CD14-positive monocyte (primary cell): ENCODE results near the gene CRY1. TPM values are rescaled to one million over a fixed set of nuclear protein-coding genes. Genes with fewer than 3 reads are reported as not detected.

Experiments used
- DNase-seq, 3 donors: peaks; one replicate each; pipeline ENCODE4 v3.0.0-alpha.2; 2011 to 2022
- H2AFZ ChIP-seq: 2 replicates; pipeline ENCODE4 v1.6.0; 2012; ENCODE audit warnings: mild to moderate bottlenecking, low read depth, low read length, inconsistent platforms; ENCODE audit not compliant: insufficient read depth, poor library complexity, severe bottlenecking
- H3K27ac ChIP-seq, 2 donors: 1 replicate in 1 of 2; 2 replicates in 1 of 2; pipeline ENCODE4 v1.5.1; 2012 to 2013; ENCODE audit warnings: low read length in 2 of 2, control low read depth in 1 of 2, inconsistent platforms in 1 of 2, low read depth in 1 of 2, mild to moderate bottlenecking in 1 of 2
- H3K27me3 ChIP-seq, 2 donors: one replicate each; pipeline versions ENCODE4 v1.6.0 to v1.6.1; 2011 to 2013; ENCODE audit warnings: low read length in 2 of 2; ENCODE audit not compliant: control insufficient read depth in 2 of 2, insufficient read depth in 2 of 2
- H3K36me3 ChIP-seq, 2 donors: replicated peaks in 1 of 2; 1 replicate in 1 of 2; 2 replicates in 1 of 2; pipeline versions ENCODE4 v1.5.1 to v1.6.1; 2012 to 2013; ENCODE audit warnings: low read length in 2 of 2, control low read depth in 1 of 2, inconsistent platforms in 1 of 2, mild to moderate bottlenecking in 1 of 2; ENCODE audit not compliant: insufficient read depth in 2 of 2, control insufficient read depth in 1 of 2
- H3K4me1 ChIP-seq, 2 donors: 1 replicate in 1 of 2; 2 replicates in 1 of 2; pipeline versions ENCODE4 v1.5.1 to v1.6.1; 2012 to 2013; ENCODE audit warnings: low read length in 2 of 2, control low read depth in 1 of 2, inconsistent platforms in 1 of 2, mild to moderate bottlenecking in 1 of 2, moderate library complexity in 1 of 2; ENCODE audit not compliant: insufficient read depth in 2 of 2, control insufficient read depth in 1 of 2
- H3K4me2 ChIP-seq: replicated peaks from 2 replicates; pipeline ENCODE3; 2012; ENCODE audit warnings: low read length, moderate library complexity, mild to moderate bottlenecking; ENCODE audit not compliant: poor library complexity, severe bottlenecking; ENCODE audit errors: extremely low read depth
- H3K4me3 ChIP-seq, 3 experiments: fragments of 200-600 bp in 1 of 3; sonication (generic) in 1 of 3; replicated peaks in 1 of 3; 1 replicate in 2 of 3; 2 replicates in 1 of 3; pipeline ENCODE4 v1.5.1; 2011 to 2013; ENCODE audit warnings: low read length in 3 of 3, mild to moderate bottlenecking in 3 of 3, control low read depth in 2 of 3, low read depth in 2 of 3, inconsistent platforms in 1 of 3, moderate library complexity in 1 of 3
- H3K79me2 ChIP-seq: 2 replicates; pipeline ENCODE4 v1.6.0; 2012; ENCODE audit warnings: mild to moderate bottlenecking, control low read depth, inconsistent platforms, low read length, moderate library complexity; ENCODE audit not compliant: insufficient read depth
- H3K9ac ChIP-seq: 2 replicates; pipeline ENCODE4 v1.6.0; 2017; ENCODE audit warnings: low read length, mild to moderate bottlenecking; ENCODE audit not compliant: insufficient read depth, poor library complexity, severe bottlenecking
- H3K9me3 ChIP-seq, 2 donors: replicated peaks in 1 of 2; 1 replicate in 1 of 2; 2 replicates in 1 of 2; pipeline versions ENCODE4 v1.5.1 to v1.6.1; 2012 to 2013; ENCODE audit warnings: low read length in 2 of 2, control low read depth in 1 of 2; ENCODE audit not compliant: control insufficient read depth in 1 of 2, insufficient read depth in 1 of 2
- H4K20me1 ChIP-seq: 2 replicates; pipeline ENCODE4 v1.6.0; 2012; ENCODE audit warnings: mild to moderate bottlenecking, low read length, control low read depth, moderate library complexity; ENCODE audit not compliant: insufficient read depth
- H3K27ac Mint-ChIP-seq, 7 donors: one replicate each; pipeline ENCODE4 v1.8.0; 2020; ENCODE audit warnings: mild to moderate bottlenecking in 7 of 7, mixed read lengths in 7 of 7, moderate library complexity in 6 of 7, inconsistent platforms in 2 of 7
- H3K27me3 Mint-ChIP-seq, 3 donors: one replicate each; pipeline ENCODE4 v1.8.0; 2021 to 2022; ENCODE audit warnings: low read depth in 3 of 3, mild to moderate bottlenecking in 3 of 3, mixed read lengths in 3 of 3, moderate library complexity in 3 of 3, inconsistent platforms in 1 of 3
- H3K36me3 Mint-ChIP-seq, 2 donors: one replicate each; pipeline ENCODE4 v1.8.0; 2020; ENCODE audit warnings: mixed read lengths in 2 of 2, inconsistent platforms in 1 of 2, mild to moderate bottlenecking in 1 of 2
- H3K4me1 Mint-ChIP-seq: one replicate; pipeline ENCODE4 v1.8.0; 2020; ENCODE audit warnings: mild to moderate bottlenecking, mixed read lengths
- H3K4me3 Mint-ChIP-seq, 2 donors: one replicate each; pipeline ENCODE4 v1.8.0; 2020; ENCODE audit warnings: mild to moderate bottlenecking in 2 of 2, mixed read lengths in 2 of 2, moderate library complexity in 1 of 2
- H3K9me3 Mint-ChIP-seq, 7 donors: one replicate each; pipeline ENCODE4 v1.8.0; 2020 to 2022; ENCODE audit warnings: mixed read lengths in 7 of 7, mild to moderate bottlenecking in 6 of 7, moderate library complexity in 6 of 7, inconsistent platforms in 2 of 7
- CTCF ChIP-seq: fragments of 200-600 bp; IDR thresholded peaks from one replicate; pipeline ENCODE4 v1.8.0; 2022; ENCODE audit warnings: antibody characterized with exemption, mild to moderate bottlenecking
- WGBS: methylation state at CpG from one replicate; pipeline ENCODE4 v1.1.5; 2013; ENCODE audit warnings: missing lambda C conversion rate; ENCODE audit not compliant: insufficient coverage; 5-methylcytosine and 5-hydroxymethylcytosine counted together
- intact Hi-C, 2 donors: fragments of 100-400 bp; cut with micrococcal nuclease; formaldehyde crosslinking; loops; one replicate each; pipeline versions ENCODE4 v1.15.0 to v1.15.1; 2023
- polyA plus RNA-seq, 3 donors: library from polyadenylated mRNA; depleted of rRNA in 1 of 3; unstranded in 2 of 3; stranded (reverse) in 1 of 3; fragments of 300-500 nt in 2 of 3; fragments of >200 nt in 1 of 3; fragmentation: Illumina TruSeq in 2 of 3; gene quantifications; 1 replicate in 2 of 3; 2 replicates in 1 of 3; pipeline ENCODE4 v1.2.3, GENCODE V29; 2012 to 2021

Gene CRY1
- polyA plus RNA-seq, 3 donors: 3.8 to 7.7 (median 5.8) TPM

- no peaks in the 10 kb centered on the region for H3K36me3 Mint-ChIP-seq
- H3K4me1 ChIP-seq: peaks cover 22 to 25% of the 10 kb centered on the region in 2 donors
- no peak overlapping the region for H3K27ac Mint-ChIP-seq
- peaks cover 6% of the 10 kb centered on the region in 2 donors for H3K9me3 ChIP-seq
- no peak overlapping the region for H3K9ac ChIP-seq
- DNase-seq: no peak
- no peaks in the 10 kb centered on the region for H4K20me1 ChIP-seq
- H3K4me1 Mint-ChIP-seq: peaks cover 9% of the 10 kb centered on the region
- peaks cover 0 to 7% (median 2%) of the 10 kb centered on the region in 3 donors for H3K27me3 Mint-ChIP-seq
- no peak overlapping the region for H3K4me3 Mint-ChIP-seq
- no peak overlapping the region for H3K27ac ChIP-seq
- 83% methylated on average over 2 of the region's 3 CpGs for WGBS
- TF ChIP-seq CTCF: no peak
- peaks cover 10 to 20% (median 14%) of the 10 kb centered on the region in 7 donors for H3K9me3 Mint-ChIP-seq
- H3K79me2 ChIP-seq: no peaks in the 10 kb centered on the region
- no peaks in the 10 kb centered on the region for H3K36me3 ChIP-seq
- no peak overlapping the region for H3K4me3 ChIP-seq
- no peak overlapping the region for H3K4me2 ChIP-seq
- peaks cover 0 to 7% of the 10 kb centered on the region in 2 donors for H3K27me3 ChIP-seq
- no peak overlapping the region for H2AFZ ChIP-seq
- intact Hi-C loops: no loop called here
These were observed 3.2 kb upstream of the CRY1 start for GRCh38 chr12:107096571-107096970.

GRCh38 chr12:107094183-107094448, 767 bp upstream of the CRY1 start:
- Histone ChIP-seq H2AFZ (peak overlapping the region; percentile 94), H3K9me3 (peaks cover 6% of the 10 kb centered on the region in 2 donors)

More at GRCh38 chr12:107094183-107094448, 767 bp upstream of the CRY1 start:
- 0% methylated on average over 2 of the region's 6 CpGs for WGBS
- Mint-ChIP-seq H3K36me3 (no peaks in the 10 kb centered on the region), H3K4me1 (peaks cover 9% of the 10 kb centered on the region), H3K4me3 (no peak overlapping the region), H3K9me3 (peaks cover 11 to 20% (median 14%) of the 10 kb centered on the region in 7 donors), H3K27ac (peak overlapping the region in 1 of 7 donors; percentile 95), H3K27me3 (peaks cover 0 to 4% (median 0%) of the 10 kb centered on the region in 3 donors)
- no peak for TF ChIP-seq CTCF
- intact Hi-C loops: no loop called here
- no peaks in the 10 kb centered on the region for H4K20me1 ChIP-seq
- no peak for DNase-seq
- peaks cover 0 to 7% of the 10 kb centered on the region in 2 donors for H3K27me3 ChIP-seq
- H3K4me3 ChIP-seq: peak overlapping the region; percentile 52 to 79 (median 72)
- peaks cover 22 to 26% of the 10 kb centered on the region in 2 donors for H3K4me1 ChIP-seq
- no peaks in the 10 kb centered on the region for H3K36me3 ChIP-seq
- H3K4me2 ChIP-seq: peak overlapping the region; percentile 72
- H3K9ac ChIP-seq: peak overlapping the region; percentile 77
- H3K79me2 ChIP-seq: no peaks in the 10 kb centered on the region
- H3K27ac ChIP-seq: peak overlapping the region in 1 of 2 donors; percentile 94
